VCaP (cell line): ENCODE results near the gene BCKDHA.
"Not testable (repeated sequence)": the region's sequence is repeated elsewhere in the genome, so short reads cannot be mapped to it uniquely, and the experiment has no call there.

Source experiments
- H3K27ac ChIP-seq: fragments of 450-650 bp; 2 replicates; pipeline ENCODE4 v1.5.1; 2017
- CTCF ChIP-seq: fragments of 450-650 bp; conservative IDR thresholded peaks from 2 replicates; pipeline ENCODE4 v1.5.1; 2017; ENCODE audit warnings: mild to moderate bottlenecking, moderate library complexity

The BCKDHA gene

GRCh38 chr19:41430922-41431321 is 33.3 kb downstream of the BCKDHA start:
- TF ChIP-seq CTCF = no peak
- H3K27ac ChIP-seq = no peak overlapping the region

- no peak overlapping the region for H3K27ac ChIP-seq
These were observed 34.1 kb downstream of the BCKDHA start for GRCh38 chr19:41431426-41432386.

GRCh38 chr19:41433171-41433570 is 35.6 kb downstream of the BCKDHA start:
- no peak overlapping the region for H3K27ac ChIP-seq
- no peak for TF ChIP-seq CTCF

More at GRCh38 chr19:41431426-41432386, 34.1 kb downstream of the BCKDHA start:
- peak; percentile 54 for TF ChIP-seq CTCF

GRCh38 chr19:41434450-41434849 is 36.8 kb downstream of the BCKDHA start:
- no peak for TF ChIP-seq CTCF
- no peak overlapping the region for H3K27ac ChIP-seq

- H3K27ac ChIP-seq = not testable (repeated sequence)
These were observed 37.8 kb downstream of the BCKDHA start for GRCh38 chr19:41435376-41435775.

- H3K27ac ChIP-seq = no peak overlapping the region
These were observed 38.5 kb downstream of the BCKDHA start for GRCh38 chr19:41435936-41436673.

GRCh38 chr19:41436674-41436951 is 39.0 kb downstream of the BCKDHA start:
- no peak for TF ChIP-seq CTCF
- H3K27ac ChIP-seq = no peak overlapping the region

More at GRCh38 chr19:41435936-41436673, 38.5 kb downstream of the BCKDHA start:
- no peak for TF ChIP-seq CTCF
